Endothelial cell (in vitro differentiated cells): Measurements from ENCODE around the gene TMEM40. TPM values are rescaled to one million over a fixed set of nuclear protein-coding genes. Genes with fewer than 3 reads are reported as not detected.

ENCODE experiments used
- DNase-seq: peaks from one replicate; pipeline ENCODE4 v3.0.0; 2021; ENCODE audit warnings: low spot score
- H3K27ac Mint-ChIP-seq: one replicate; pipeline ENCODE4 v1.8.0; 2021; ENCODE audit warnings: mixed read lengths, inconsistent platforms; ENCODE audit not compliant: unreplicated experiment
- H3K27me3 Mint-ChIP-seq: one replicate; pipeline ENCODE4 v1.8.0; 2021; ENCODE audit warnings: mild to moderate bottlenecking, moderate library complexity, mixed read lengths, inconsistent platforms; ENCODE audit not compliant: unreplicated experiment
- H3K36me3 Mint-ChIP-seq: one replicate; pipeline ENCODE4 v1.8.0; 2021; ENCODE audit warnings: mild to moderate bottlenecking, low read depth, mixed read lengths, inconsistent platforms; ENCODE audit not compliant: unreplicated experiment
- H3K4me1 Mint-ChIP-seq: one replicate; pipeline ENCODE4 v1.8.0; 2021; ENCODE audit warnings: mild to moderate bottlenecking, mixed read lengths, inconsistent platforms; ENCODE audit not compliant: unreplicated experiment
- H3K4me3 Mint-ChIP-seq: one replicate; pipeline ENCODE4 v1.8.0; 2021; ENCODE audit warnings: mild to moderate bottlenecking, mixed read lengths, inconsistent platforms; ENCODE audit not compliant: unreplicated experiment
- H3K9me3 Mint-ChIP-seq: one replicate; pipeline ENCODE4 v1.8.0; 2021; ENCODE audit warnings: mixed read lengths, inconsistent platforms; ENCODE audit not compliant: unreplicated experiment
- total RNA-seq: library from RNA; stranded (reverse); fragmentation: NEBNext Ultra II Directional; extraction: Animal tissue kit (Norgen Biotek cat#: 25700); gene quantifications from one replicate; pipeline ENCODE4 v1.2.1, GENCODE V29; 2021; ENCODE audit not compliant: unreplicated experiment
- TF ChIP-seq, protein P1 (sequence below): fragments of 200-600 bp; sonication (generic); IDR thresholded peaks from one replicate; pipeline ENCODE4 v1.5.0; 2021; ENCODE audit warnings: antibody characterized with exemption; ENCODE audit not compliant: unreplicated experiment

Gene TMEM40
- total RNA-seq, 1 donor from 2014 or later, result not detected

DNA sequence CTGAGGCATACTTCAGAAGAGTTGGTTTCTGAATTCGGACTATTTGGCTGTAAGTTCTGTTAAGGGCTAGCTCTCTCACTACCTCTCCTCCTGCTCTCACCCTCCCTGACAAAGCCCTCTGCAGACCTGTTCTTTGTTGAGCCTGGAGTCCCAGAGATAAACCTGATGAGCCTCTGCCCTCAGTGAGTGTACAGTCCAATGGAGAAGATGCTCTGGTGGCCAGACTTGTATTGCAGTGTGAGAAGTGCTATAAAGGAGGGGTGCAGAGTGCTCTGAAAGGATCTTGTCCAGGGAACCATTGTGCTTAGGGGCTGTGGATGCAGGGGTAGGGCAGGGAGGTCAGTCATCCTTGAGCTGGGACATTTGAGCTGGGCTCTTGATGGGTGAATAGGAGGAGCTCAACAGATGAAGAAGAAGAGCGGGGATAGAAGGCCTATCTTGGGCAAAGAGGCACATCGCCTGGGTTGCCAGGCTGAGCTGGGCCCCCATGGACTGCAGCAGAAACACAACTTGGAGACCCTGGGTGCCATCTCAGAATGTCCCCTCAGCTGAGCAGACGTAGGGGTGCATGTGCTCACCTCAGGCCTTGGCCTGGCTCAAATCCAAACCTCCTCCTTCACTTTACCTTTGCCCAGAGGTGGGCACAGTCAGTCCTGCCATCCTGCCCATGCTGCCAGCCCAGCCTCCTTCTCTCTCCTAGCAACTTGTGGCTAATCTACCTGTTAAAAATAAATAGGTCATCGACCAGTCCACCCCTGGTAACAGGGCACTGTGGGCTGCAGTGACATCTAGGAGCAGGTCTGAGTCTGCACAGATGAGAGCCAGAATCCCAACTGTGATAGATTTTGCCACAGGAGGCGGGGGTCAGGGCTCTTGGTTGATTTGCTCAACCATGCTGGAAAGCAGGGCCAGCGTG, 40.7 kb upstream of the TMEM40 start:
- Mint-ChIP-seq H3K4me3 (no peak overlapping the region), H3K36me3 (no peaks in the 10 kb centered on the region), H3K27ac (no peak overlapping the region), H3K4me1 (peaks cover 3% of the 10 kb centered on the region), H3K27me3 (peaks cover 6% of the 10 kb centered on the region), H3K9me3 (no peaks in the 10 kb centered on the region)
- DNase-seq, result no peak
- TF ChIP-seq, protein P1, sequence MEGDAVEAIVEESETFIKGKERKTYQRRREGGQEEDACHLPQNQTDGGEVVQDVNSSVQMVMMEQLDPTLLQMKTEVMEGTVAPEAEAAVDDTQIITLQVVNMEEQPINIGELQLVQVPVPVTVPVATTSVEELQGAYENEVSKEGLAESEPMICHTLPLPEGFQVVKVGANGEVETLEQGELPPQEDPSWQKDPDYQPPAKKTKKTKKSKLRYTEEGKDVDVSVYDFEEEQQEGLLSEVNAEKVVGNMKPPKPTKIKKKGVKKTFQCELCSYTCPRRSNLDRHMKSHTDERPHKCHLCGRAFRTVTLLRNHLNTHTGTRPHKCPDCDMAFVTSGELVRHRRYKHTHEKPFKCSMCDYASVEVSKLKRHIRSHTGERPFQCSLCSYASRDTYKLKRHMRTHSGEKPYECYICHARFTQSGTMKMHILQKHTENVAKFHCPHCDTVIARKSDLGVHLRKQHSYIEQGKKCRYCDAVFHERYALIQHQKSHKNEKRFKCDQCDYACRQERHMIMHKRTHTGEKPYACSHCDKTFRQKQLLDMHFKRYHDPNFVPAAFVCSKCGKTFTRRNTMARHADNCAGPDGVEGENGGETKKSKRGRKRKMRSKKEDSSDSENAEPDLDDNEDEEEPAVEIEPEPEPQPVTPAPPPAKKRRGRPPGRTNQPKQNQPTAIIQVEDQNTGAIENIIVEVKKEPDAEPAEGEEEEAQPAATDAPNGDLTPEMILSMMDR, result no peak

DNA sequence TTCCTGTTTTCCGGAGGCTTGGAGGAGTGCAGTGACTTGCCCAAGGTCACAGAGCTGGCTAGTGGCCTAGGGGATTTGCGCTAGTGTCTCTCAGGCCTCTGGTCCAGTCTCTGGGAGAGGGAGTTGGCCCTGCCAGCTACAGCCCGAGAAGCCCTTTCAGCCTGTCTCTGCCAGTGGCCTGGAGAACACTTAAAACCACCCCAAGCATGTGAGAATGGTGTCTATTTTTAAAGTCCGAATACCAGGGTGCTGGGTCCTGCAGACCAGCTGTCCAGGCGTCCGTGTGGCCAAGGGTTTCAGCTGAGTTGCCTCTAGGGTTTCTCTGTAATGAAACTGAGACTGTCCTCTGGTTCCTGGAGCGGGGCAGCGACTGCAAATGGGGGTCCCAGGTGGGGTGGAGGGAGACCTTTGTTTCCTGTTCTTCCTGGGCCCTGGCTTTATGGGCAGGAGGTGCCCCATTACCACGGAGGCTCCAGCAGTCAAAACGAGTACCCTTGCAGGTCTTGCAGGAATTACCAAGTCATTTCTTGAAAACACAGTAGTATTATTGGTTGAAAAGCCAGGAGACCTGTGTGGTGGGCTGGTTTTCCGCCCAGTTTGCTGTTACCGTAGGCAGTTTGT, 39.6 kb upstream of the TMEM40 start:
- no peak overlapping the region for H3K27ac Mint-ChIP-seq
- TF ChIP-seq, protein P1, result no peak
- H3K36me3 Mint-ChIP-seq, result no peaks in the 10 kb centered on the region
- no peak for DNase-seq
- H3K9me3 Mint-ChIP-seq, result no peaks in the 10 kb centered on the region
- H3K4me3 Mint-ChIP-seq, result no peak overlapping the region
- H3K4me1 Mint-ChIP-seq, result peaks cover 3% of the 10 kb centered on the region
- peaks cover 6% of the 10 kb centered on the region for H3K27me3 Mint-ChIP-seq

DNA sequence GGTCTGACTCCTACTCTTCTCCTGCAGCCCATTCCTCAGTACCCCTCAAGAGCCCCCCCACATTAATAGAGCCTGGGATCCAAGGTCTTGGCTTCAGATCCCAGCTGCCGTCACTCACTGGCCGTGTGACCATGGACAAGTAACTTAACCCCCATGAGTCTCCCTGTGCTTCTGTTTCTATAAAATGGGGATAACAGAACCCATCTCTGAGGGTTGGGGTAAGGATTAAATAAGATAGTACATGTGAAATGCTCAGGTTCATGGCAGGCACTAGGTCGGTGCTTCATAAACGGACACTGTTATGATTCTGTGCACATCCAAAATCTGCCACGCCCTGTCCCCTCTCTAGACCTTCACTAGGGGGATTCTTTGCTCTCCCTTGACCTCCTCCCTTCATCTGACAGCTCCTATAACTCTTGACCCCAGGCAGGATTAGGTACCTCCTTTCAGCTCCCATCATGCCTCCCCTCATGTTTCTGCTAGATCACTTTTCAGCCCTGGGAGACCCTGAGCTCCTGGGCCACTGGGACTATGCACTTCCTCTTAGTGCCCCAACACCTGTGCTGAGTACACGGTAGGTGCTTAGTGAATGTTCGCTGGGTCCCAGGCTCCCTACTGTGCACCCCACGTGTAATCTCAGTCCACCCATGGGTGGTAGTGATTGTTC, 39.0 kb upstream of the TMEM40 start:
- TF ChIP-seq, protein P1, result no peak
- H3K27ac Mint-ChIP-seq, result no peak overlapping the region
- no peak for DNase-seq
- no peaks in the 10 kb centered on the region for H3K36me3 Mint-ChIP-seq
- peaks cover 3% of the 10 kb centered on the region for H3K4me1 Mint-ChIP-seq
- H3K27me3 Mint-ChIP-seq, result peaks cover 6% of the 10 kb centered on the region
- no peaks in the 10 kb centered on the region for H3K9me3 Mint-ChIP-seq
- H3K4me3 Mint-ChIP-seq, result no peak overlapping the region

DNA sequence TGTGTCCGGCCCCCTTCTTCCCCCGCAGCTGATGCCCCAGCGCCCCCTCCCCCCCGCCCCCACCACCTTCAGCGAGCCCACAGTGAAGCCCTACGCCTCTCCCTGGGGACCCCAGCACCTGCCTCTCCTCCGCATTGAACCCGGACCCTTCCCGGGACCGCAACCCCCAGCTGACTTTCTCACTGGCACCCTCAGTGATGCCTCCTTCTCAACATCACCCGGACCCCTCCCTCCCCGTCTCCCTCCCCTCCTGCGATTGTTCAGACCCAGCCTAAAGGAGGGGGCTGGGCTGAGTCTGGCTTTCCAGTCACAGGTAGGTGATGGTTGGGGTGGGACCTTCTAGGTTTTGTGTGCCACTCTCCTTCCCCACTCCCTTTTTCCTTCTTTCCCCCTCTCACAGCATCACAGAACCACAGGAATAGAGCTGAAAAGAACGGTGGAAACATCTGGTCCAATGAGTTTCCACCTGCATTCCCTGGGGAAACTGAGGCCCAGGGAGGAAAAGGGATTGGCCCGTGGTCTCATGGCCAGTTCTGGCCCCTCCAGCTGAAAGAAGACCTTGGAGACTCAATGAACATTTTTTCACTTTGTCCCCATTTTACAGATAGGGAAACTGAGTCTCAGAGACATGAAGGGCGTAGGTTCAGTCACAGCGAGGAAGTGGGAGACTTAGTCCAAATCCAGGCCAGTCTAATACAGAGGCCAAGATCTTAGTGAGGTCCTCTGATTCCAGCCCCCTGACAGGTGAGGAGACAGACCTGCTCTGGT, 38.2 kb upstream of the TMEM40 start:
- no peak overlapping the region for H3K27ac Mint-ChIP-seq
- H3K36me3 Mint-ChIP-seq, result no peaks in the 10 kb centered on the region
- no peak for DNase-seq
- TF ChIP-seq, protein P1, result no peak
- peaks cover 6% of the 10 kb centered on the region for H3K27me3 Mint-ChIP-seq
- H3K4me3 Mint-ChIP-seq, result no peak overlapping the region
- no peaks in the 10 kb centered on the region for H3K9me3 Mint-ChIP-seq
- peaks cover 3% of the 10 kb centered on the region for H3K4me1 Mint-ChIP-seq
